Fibroblast of lung (primary cell): ENCODE data around the gene SMARCC1. TPM values are rescaled to one million over a fixed set of nuclear protein-coding genes. Genes with fewer than 3 reads are reported as not detected.

Experiments used
- DNase-seq, 2 donors: peaks; one replicate each; pipeline versions ENCODE4 v3.0.0 to v3.0.0-alpha.2; 2010; ENCODE audit warnings: low read depth in 2 of 2
- H2AFZ ChIP-seq: 2 replicates; pipeline ENCODE4 v1.5.1; 2012; ENCODE audit warnings: low read length, control low read depth, inconsistent platforms
- H3K27ac ChIP-seq: 2 replicates; pipeline ENCODE4 v1.5.1; 2011; ENCODE audit warnings: low read length, control low read depth; ENCODE audit not compliant: insufficient read depth
- H3K27me3 ChIP-seq: 2 replicates; pipeline ENCODE4 v1.5.1; 2011; ENCODE audit warnings: mild to moderate bottlenecking, low read length; ENCODE audit not compliant: control insufficient read depth, insufficient read depth
- H3K36me3 ChIP-seq: 2 replicates; pipeline ENCODE4 v1.5.1; 2011; ENCODE audit warnings: low read length; ENCODE audit not compliant: control insufficient read depth, insufficient read depth
- H3K4me1 ChIP-seq: 2 replicates; pipeline ENCODE4 v1.5.1; 2011; ENCODE audit warnings: low read length; ENCODE audit not compliant: control insufficient read depth, insufficient read depth; ENCODE audit errors: extremely low read depth
- H3K4me2 ChIP-seq: 2 replicates; pipeline ENCODE4 v1.5.1; 2011; ENCODE audit warnings: low read length, control low read depth; ENCODE audit not compliant: insufficient read depth; ENCODE audit errors: extremely low read depth
- H3K4me3 ChIP-seq, 4 experiments: fragments of 200-600 bp in 1 of 4; sonication (generic) in 1 of 4; replicated peaks in 1 of 4; 2 replicates each; pipeline ENCODE4 v1.5.1; 2011 to 2016; ENCODE audit warnings: low read length in 4 of 4, low read depth in 3 of 4, mild to moderate bottlenecking in 3 of 4, control low read depth in 2 of 4, inconsistent platforms in 1 of 4, mixed read lengths in 1 of 4; ENCODE audit not compliant: insufficient read depth in 1 of 4; ENCODE audit errors: control extremely low read depth in 1 of 4
- H3K79me2 ChIP-seq: 2 replicates; pipeline ENCODE4 v1.5.1; 2012; ENCODE audit warnings: mild to moderate bottlenecking, low read length, inconsistent platforms; ENCODE audit not compliant: control insufficient read depth, insufficient read depth
- H3K9ac ChIP-seq: 2 replicates; pipeline ENCODE4 v1.5.1; 2011; ENCODE audit warnings: mild to moderate bottlenecking, low read length, control low read depth; ENCODE audit not compliant: insufficient read depth
- H3K9me3 ChIP-seq: 2 replicates; pipeline ENCODE4 v1.5.1; 2012; ENCODE audit warnings: low read depth, low read length; ENCODE audit not compliant: control insufficient read depth, insufficient read depth
- H4K20me1 ChIP-seq: 2 replicates; pipeline ENCODE4 v1.5.1; 2011; ENCODE audit warnings: low read length; ENCODE audit not compliant: control insufficient read depth, insufficient read depth; ENCODE audit errors: extremely low read depth
- EZH2 ChIP-seq: IDR thresholded peaks from 2 replicates; pipeline ENCODE4 v1.5.1; 2012; ENCODE audit warnings: low read length, control low read depth, mild to moderate bottlenecking; ENCODE audit errors: missing control alignments
- polyA plus RNA-seq, 2 donors: library from polyadenylated mRNA; depleted of rRNA in 1 of 2; stranded (reverse) in 1 of 2; unstranded in 1 of 2; fragments of >200 nt; gene quantifications; 2 replicates each; pipeline ENCODE4 v1.2.1, GENCODE V29; 2011 to 2012; ENCODE audit warnings: missing spikeins in 1 of 2
- total RNA-seq: library from RNA; depleted of rRNA; stranded (reverse); fragments of >200 nt; gene quantifications from 2 replicates; pipeline ENCODE4 v1.2.1, GENCODE V29; 2014
- TF ChIP-seq, protein P1 (sequence below), 2 donors: IDR thresholded peaks in 1 of 2; conservative IDR thresholded peaks in 1 of 2; 1 replicate in 1 of 2; 2 replicates in 1 of 2; pipeline ENCODE4 v1.5.1; 2011 to 2012; ENCODE audit warnings: low read length in 2 of 2, control low read depth in 1 of 2, inconsistent platforms in 1 of 2, low read depth in 1 of 2, mild to moderate bottlenecking in 1 of 2

Gene SMARCC1
- total and polyA plus RNA-seq, 2 donors (not counting 1 experiment from before 2014, with no cell fraction given): 23.1 to 23.6 TPM

DNA sequence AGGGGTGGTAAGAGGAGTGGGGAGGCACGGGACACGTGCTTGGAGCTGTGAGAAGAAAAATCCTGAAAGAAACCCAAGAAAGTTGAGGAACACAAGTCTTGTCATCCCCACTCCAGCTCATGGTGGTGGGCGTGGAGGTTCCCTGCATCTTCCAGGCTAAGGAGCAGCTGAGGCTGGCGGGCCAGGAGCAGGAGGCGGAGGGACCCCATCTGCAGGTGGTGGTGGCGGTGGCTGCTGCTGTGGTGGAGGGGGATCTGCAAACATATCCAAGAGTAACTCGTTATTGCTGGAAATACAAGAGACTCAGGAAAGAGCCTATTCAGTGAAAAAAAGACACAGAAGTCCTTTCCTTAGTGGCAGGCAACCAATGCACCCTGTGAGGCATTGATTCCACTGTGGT lies 193.6 kb downstream of the SMARCC1 start:
- no peak overlapping the region for H3K27ac ChIP-seq
- no peaks in the 10 kb centered on the region for H3K79me2 ChIP-seq
- H3K36me3 ChIP-seq: peaks cover 1% of the 10 kb centered on the region
- H3K4me3 ChIP-seq: no peak overlapping the region
- no peaks in the 10 kb centered on the region for H4K20me1 ChIP-seq
- H3K4me1 ChIP-seq: no peaks in the 10 kb centered on the region
- no peak for DNase-seq
- TF ChIP-seq EZH2: no peak
- TF ChIP-seq, protein P1, sequence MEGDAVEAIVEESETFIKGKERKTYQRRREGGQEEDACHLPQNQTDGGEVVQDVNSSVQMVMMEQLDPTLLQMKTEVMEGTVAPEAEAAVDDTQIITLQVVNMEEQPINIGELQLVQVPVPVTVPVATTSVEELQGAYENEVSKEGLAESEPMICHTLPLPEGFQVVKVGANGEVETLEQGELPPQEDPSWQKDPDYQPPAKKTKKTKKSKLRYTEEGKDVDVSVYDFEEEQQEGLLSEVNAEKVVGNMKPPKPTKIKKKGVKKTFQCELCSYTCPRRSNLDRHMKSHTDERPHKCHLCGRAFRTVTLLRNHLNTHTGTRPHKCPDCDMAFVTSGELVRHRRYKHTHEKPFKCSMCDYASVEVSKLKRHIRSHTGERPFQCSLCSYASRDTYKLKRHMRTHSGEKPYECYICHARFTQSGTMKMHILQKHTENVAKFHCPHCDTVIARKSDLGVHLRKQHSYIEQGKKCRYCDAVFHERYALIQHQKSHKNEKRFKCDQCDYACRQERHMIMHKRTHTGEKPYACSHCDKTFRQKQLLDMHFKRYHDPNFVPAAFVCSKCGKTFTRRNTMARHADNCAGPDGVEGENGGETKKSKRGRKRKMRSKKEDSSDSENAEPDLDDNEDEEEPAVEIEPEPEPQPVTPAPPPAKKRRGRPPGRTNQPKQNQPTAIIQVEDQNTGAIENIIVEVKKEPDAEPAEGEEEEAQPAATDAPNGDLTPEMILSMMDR (conservative IDR thresholded peaks at IDR 0.05 in 1 of 2, IDR thresholded peaks at IDR 0.05 in 1 of 2; ENCODE audit: low read depth in 1 of 2, low read length in 2 of 2): no peak
- no peak overlapping the region for H3K4me2 ChIP-seq
- no peak overlapping the region for H2AFZ ChIP-seq
- H3K27me3 ChIP-seq: no peaks in the 10 kb centered on the region
- no peak overlapping the region for H3K9ac ChIP-seq
- H3K9me3 ChIP-seq: no peaks in the 10 kb centered on the region

DNA sequence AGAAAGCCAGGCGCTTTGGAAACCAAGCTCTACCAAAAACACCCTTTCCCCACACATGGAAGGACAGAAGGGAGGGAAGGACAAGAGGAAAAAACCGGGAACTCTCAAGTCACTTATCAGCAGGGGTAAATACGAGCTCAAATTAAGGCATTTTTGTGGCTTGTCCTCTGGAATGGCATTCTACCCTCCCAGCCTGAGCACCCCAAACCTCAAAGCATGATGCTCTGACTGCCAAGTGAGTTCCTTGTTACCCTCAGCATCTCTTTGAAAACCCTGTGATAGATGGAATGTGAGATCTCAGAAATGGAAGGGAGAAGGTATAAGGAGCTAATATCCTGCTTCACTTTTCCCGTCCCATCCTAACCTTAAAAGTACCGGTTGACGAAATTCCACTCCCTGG lies 194.9 kb downstream of the SMARCC1 start:
- H3K4me1 ChIP-seq: no peaks in the 10 kb centered on the region
- H3K36me3 ChIP-seq: peaks cover 1% of the 10 kb centered on the region
- TF ChIP-seq, protein P1 (conservative IDR thresholded peaks at IDR 0.05 in 1 of 2, IDR thresholded peaks at IDR 0.05 in 1 of 2; ENCODE audit: low read depth in 1 of 2, low read length in 2 of 2): no peak
- no peak for TF ChIP-seq EZH2
- no peak overlapping the region for H3K9ac ChIP-seq
- H3K27ac ChIP-seq: no peak overlapping the region
- H3K9me3 ChIP-seq: no peaks in the 10 kb centered on the region
- H3K4me2 ChIP-seq: no peak overlapping the region
- DNase-seq: peak in 1 of 2 donors; percentile 72
- no peaks in the 10 kb centered on the region for H4K20me1 ChIP-seq
- H3K4me3 ChIP-seq: no peak overlapping the region
- no peaks in the 10 kb centered on the region for H3K27me3 ChIP-seq
- H3K79me2 ChIP-seq: no peaks in the 10 kb centered on the region
- H2AFZ ChIP-seq: no peak overlapping the region

DNA sequence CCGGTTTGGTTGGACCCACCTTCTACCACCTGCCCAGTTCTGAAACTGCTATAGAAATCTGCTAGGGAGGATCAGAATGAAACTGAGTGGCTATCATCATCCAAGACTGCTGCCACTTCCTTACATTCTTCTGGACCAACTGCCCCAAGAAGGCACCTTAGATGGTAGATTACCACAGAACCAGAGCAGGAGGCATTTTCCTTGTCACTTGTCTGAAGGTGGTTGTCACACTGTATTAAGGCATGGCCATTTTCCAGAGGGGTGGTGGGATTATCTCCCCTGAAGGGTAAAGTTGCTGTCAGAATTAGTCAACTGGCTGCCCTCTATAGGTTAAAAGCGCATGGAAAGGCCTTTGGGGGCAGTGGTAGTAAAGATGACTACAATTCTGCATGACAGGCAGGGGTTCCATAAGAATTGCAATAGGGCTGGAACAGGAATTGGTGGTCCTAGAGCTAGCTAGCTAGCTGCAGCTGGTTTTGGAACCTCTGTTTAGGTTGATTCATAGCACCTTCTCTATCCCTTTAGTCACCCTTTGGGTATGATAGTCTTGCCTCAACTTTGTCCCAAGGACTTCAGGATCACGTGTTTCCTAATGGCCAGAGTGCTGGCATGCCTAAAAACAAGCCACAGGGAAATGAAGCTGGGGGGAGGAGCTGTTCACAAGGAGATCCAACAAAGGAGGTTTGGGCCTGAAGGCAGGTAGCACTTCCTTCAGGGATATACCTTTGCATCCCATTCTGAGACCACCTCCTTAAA lies 198.2 kb downstream of the SMARCC1 start:
- H2AFZ ChIP-seq: no peak overlapping the region
- H3K79me2 ChIP-seq: no peaks in the 10 kb centered on the region
- H3K27me3 ChIP-seq: peaks cover 12% of the 10 kb centered on the region
- H3K4me2 ChIP-seq: no peak overlapping the region
- H3K9me3 ChIP-seq: no peaks in the 10 kb centered on the region
- H3K9ac ChIP-seq: no peak overlapping the region
- H3K36me3 ChIP-seq: peaks cover 1% of the 10 kb centered on the region
- no peak for TF ChIP-seq EZH2
- TF ChIP-seq, protein P1 (conservative IDR thresholded peaks at IDR 0.05 in 1 of 2, IDR thresholded peaks at IDR 0.05 in 1 of 2; ENCODE audit: low read depth in 1 of 2, low read length in 2 of 2): no peak
- no peaks in the 10 kb centered on the region for H3K4me1 ChIP-seq
- DNase-seq: no peak
- H4K20me1 ChIP-seq: no peaks in the 10 kb centered on the region
- H3K4me3 ChIP-seq: no peak overlapping the region
- H3K27ac ChIP-seq: no peak overlapping the region
